KOPT-K1 (cell line): ENCODE measurements around the gene IL1RAP.

Experiments used
- H3K27ac ChIP-seq: fragments of 200-600 bp; sonication (generic); 2 replicates; pipeline ENCODE4 v1.5.1; 2016; ENCODE audit warnings: antibody characterized with exemption, mild to moderate bottlenecking, low read depth, low read length; ENCODE audit not compliant: poor library complexity, severe bottlenecking
- H3K36me3 ChIP-seq: fragments of 200-600 bp; sonication (generic); 2 replicates; pipeline ENCODE4 v1.5.1; 2017; ENCODE audit warnings: antibody characterized with exemption, mild to moderate bottlenecking, low read length, moderate library complexity; ENCODE audit not compliant: insufficient read depth
- H3K9me3 ChIP-seq: fragments of 200-600 bp; sonication (generic); 2 replicates; pipeline ENCODE4 v1.5.1; 2017; ENCODE audit warnings: antibody characterized with exemption, low read length, mild to moderate bottlenecking; ENCODE audit not compliant: insufficient read depth, poor library complexity, severe bottlenecking

Gene IL1RAP

GRCh38 chr3:190545191-190545590 lies 31.3 kb downstream of the IL1RAP start:
- Histone ChIP-seq H3K36me3 (no peaks in the 10 kb centered on the region), H3K9me3 (no peaks in the 10 kb centered on the region), H3K27ac (no peak overlapping the region)

- Histone ChIP-seq H3K36me3 (no peaks in the 10 kb centered on the region), H3K9me3 (no peaks in the 10 kb centered on the region), H3K27ac (no peak overlapping the region)
Observed at GRCh38 chr3:190546881-190547510, 33.1 kb downstream of the IL1RAP start.

GRCh38 chr3:190548031-190548656 lies 34.3 kb downstream of the IL1RAP start:
- Histone ChIP-seq H3K27ac (no peak overlapping the region), H3K9me3 (no peaks in the 10 kb centered on the region), H3K36me3 (no peaks in the 10 kb centered on the region)

GRCh38 chr3:190552021-190552420 lies 38.1 kb downstream of the IL1RAP start:
- Histone ChIP-seq H3K27ac (no peak overlapping the region), H3K36me3 (no peaks in the 10 kb centered on the region), H3K9me3 (no peaks in the 10 kb centered on the region)

- Histone ChIP-seq H3K27ac (no peak overlapping the region), H3K9me3 (no peaks in the 10 kb centered on the region), H3K36me3 (no peaks in the 10 kb centered on the region)
Observed at GRCh38 chr3:190552969-190553759, 39.3 kb downstream of the IL1RAP start.

- no peaks in the 10 kb centered on the region for H3K36me3 ChIP-seq
- H3K27ac ChIP-seq, result no peak overlapping the region
Observed at GRCh38 chr3:190554197-190554596, 40.3 kb downstream of the IL1RAP start.

DNA sequence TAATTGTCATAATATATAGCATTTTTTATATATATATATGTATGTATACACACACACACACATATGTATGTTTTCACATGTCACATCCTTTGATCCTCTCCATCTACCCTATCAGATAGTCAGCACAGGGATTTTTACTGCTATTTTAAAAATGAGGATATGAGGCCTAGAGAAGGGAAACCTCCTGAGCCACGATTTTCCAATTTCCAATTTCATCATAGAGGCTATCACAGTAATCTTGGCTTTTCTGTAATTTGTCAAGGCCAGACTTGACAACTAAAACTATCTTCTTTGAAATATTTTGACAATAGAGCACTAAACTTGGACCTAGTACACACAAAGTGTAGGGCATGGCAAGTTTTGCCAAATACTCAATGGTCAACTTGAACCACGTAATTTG lies 42.5 kb downstream of the IL1RAP start:
- Histone ChIP-seq H3K27ac (no peak overlapping the region), H3K36me3 (no peaks in the 10 kb centered on the region), H3K9me3 (no peaks in the 10 kb centered on the region)

More at GRCh38 chr3:190554197-190554596, 40.3 kb downstream of the IL1RAP start:
- no peaks in the 10 kb centered on the region for H3K9me3 ChIP-seq

- Histone ChIP-seq H3K27ac (no peak overlapping the region), H3K36me3 (no peaks in the 10 kb centered on the region), H3K9me3 (no peaks in the 10 kb centered on the region)
Observed at GRCh38 chr3:190557296-190557695, 43.4 kb downstream of the IL1RAP start.

- Histone ChIP-seq H3K9me3 (no peaks in the 10 kb centered on the region), H3K36me3 (no peaks in the 10 kb centered on the region), H3K27ac (no peak overlapping the region)
Observed at GRCh38 chr3:190558316-190558715, 44.4 kb downstream of the IL1RAP start.

- Histone ChIP-seq H3K9me3 (no peaks in the 10 kb centered on the region), H3K27ac (no peak overlapping the region), H3K36me3 (no peaks in the 10 kb centered on the region)
Observed at GRCh38 chr3:190558796-190559195, 44.9 kb downstream of the IL1RAP start.

GRCh38 chr3:190560013-190560895 lies 46.4 kb downstream of the IL1RAP start:
- H3K27ac ChIP-seq, result no peak overlapping the region
- H3K36me3 ChIP-seq, result no peaks in the 10 kb centered on the region
- H3K9me3 ChIP-seq, result no peaks in the 10 kb centered on the region

DNA sequence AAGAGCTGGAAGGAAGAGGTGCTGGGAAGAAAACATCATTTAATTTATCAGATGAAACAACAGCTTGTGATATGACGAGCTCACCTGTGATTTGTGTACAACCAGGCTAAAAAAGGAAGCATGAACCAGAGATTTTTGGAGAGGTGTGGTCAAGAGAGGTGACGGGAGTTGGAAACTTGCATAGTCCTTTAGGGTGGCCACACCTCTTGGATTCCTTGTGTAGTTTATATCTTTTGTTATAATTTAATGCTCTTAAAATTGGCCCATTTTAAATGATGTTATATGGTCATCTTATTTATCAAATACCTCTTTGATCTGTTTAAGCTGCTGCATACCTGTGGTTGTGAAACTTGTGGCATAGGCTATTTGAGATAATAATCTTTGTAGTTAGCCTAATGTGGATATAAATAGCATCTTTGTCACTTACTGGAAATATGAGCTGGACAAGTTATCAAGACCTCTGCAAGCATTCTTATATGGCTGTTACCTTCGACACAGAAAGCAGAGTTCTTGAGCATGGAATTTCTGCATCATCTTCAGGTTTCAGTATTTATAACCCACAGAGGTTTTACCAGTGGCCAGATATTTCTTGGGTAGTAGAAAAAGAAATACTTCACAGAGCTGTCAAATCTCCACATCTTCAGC lies 49.1 kb downstream of the IL1RAP start:
- Histone ChIP-seq H3K9me3 (no peaks in the 10 kb centered on the region), H3K36me3 (no peaks in the 10 kb centered on the region), H3K27ac (no peak overlapping the region)

DNA sequence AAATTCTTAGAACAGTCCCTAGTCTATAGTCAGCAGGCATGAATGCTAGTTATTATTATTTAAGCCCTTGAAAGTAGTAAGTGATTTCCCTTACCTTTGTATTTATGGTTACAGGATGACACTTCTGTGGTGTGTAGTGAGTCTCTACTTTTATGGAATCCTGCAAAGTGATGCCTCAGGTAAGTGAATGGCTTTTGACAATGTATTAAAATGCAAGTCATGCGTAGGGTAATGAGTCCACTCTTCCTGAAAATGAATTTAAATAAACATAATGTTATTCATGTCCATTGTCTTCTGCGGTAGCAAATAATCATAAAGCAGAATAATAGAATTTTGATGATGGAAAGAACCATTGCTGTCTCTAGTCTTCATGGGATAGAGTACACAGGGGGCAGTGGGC lies 50.3 kb downstream of the IL1RAP start:
- Histone ChIP-seq H3K27ac (no peak overlapping the region), H3K9me3 (no peaks in the 10 kb centered on the region), H3K36me3 (no peaks in the 10 kb centered on the region)

GRCh38 chr3:190566043-190566933 lies 52.4 kb downstream of the IL1RAP start:
- Histone ChIP-seq H3K27ac (no peak overlapping the region), H3K9me3 (no peaks in the 10 kb centered on the region), H3K36me3 (no peaks in the 10 kb centered on the region)
